Tibial nerve (tissue), 4 donors: ENCODE data around the gene SEC22C. TPM values are rescaled to one million over a fixed set of nuclear protein-coding genes. Genes with fewer than 3 reads are reported as not detected.
A peak's percentile ranks its signal among the peaks of the same experiment; 100 is the strongest.
"Not testable (repeated sequence)": the region's sequence is repeated elsewhere in the genome, so short reads cannot be mapped to it uniquely, and the experiment has no call there.

Experiments used
- DNase-seq, 2 donors: peaks; one replicate each; pipeline ENCODE4 v3.0.0-alpha.2; 2019; ENCODE audit warnings: low spot score in 2 of 2
- H3K27ac ChIP-seq, 4 donors: fragments of 200-600 bp; sonication (generic) in 3 of 4; one replicate each; pipeline ENCODE4 v1.5.1; 2017 to 2019; ENCODE audit warnings: mild to moderate bottlenecking in 1 of 4
- H3K27me3 ChIP-seq, 2 donors: fragments of 200-600 bp; sonication (generic) in 1 of 2; one replicate each; pipeline versions ENCODE4 v1.5.1 to v1.6.0; 2017 to 2019
- H3K36me3 ChIP-seq, 3 donors: fragments of 200-600 bp; sonication (generic); one replicate each; pipeline ENCODE4 v1.5.1; 2018 to 2019
- H3K4me1 ChIP-seq, 4 donors: fragments of 200-600 bp; sonication (generic) in 3 of 4; one replicate each; pipeline ENCODE4 v1.5.1; 2017 to 2019
- H3K4me3 ChIP-seq, 4 donors: fragments of 200-600 bp; sonication (generic) in 3 of 4; one replicate each; pipeline ENCODE4 v1.5.1; 2017 to 2019; ENCODE audit warnings: mild to moderate bottlenecking in 1 of 4, moderate library complexity in 1 of 4
- H3K9me3 ChIP-seq, 4 donors: fragments of 200-600 bp; sonication (generic) in 3 of 4; one replicate each; pipeline ENCODE4 v1.5.1; 2017 to 2019
- EP300 ChIP-seq, 2 donors: sonication (generic); formaldehyde crosslinking; IDR thresholded peaks; one replicate each; pipeline ENCODE4 v1.6.1; 2017; ENCODE audit warnings: antibody characterized with exemption in 2 of 2, mild to moderate bottlenecking in 1 of 2
- POLR2A ChIP-seq, 2 donors: fragments of 450-650 bp; IDR thresholded peaks; one replicate each; pipeline ENCODE4 v1.6.1; 2017; ENCODE audit warnings: antibody characterized with exemption in 2 of 2, mild to moderate bottlenecking in 2 of 2, moderate library complexity in 2 of 2
- WGBS, 2 donors: methylation state at CpG; one replicate each; pipeline ENCODE4 v1.1.5; 2018; 5-methylcytosine and 5-hydroxymethylcytosine counted together
- total RNA-seq, 4 donors: library from RNA; depleted of rRNA; stranded (reverse); fragments of >200 nt; gene quantifications; one replicate each; pipeline ENCODE4 v1.1.0, GENCODE V29; 2016
- TF ChIP-seq, protein P1 (sequence below), 5 experiments: fragments of 200-600 bp in 3 of 5; fragments of 450-650 bp in 2 of 5; sonication (generic) in 3 of 5; IDR thresholded peaks; one replicate each; pipeline ENCODE4 v1.5.1; 2016 to 2019; ENCODE audit warnings: antibody characterized with exemption in 5 of 5, mild to moderate bottlenecking in 3 of 5, moderate library complexity in 2 of 5

Gene SEC22C
- total RNA-seq, 4 donors from 2014 or later: 74.1 to 95.3 (median 86.1) TPM

GRCh38 chr3:42569593-42570142, 12.1 kb downstream of the SEC22C start:
- Histone ChIP-seq H3K9me3 (peaks cover 0 to under 1% (median 0%) of the 10 kb centered on the region in 4 donors), H3K4me1 (peaks cover 0 to 5% (median 0%) of the 10 kb centered on the region in 4 donors), H3K36me3 (peaks cover 0 to 66% (median 0%) of the 10 kb centered on the region in 3 donors), H3K27me3 (no peaks in the 10 kb centered on the region), H3K27ac (no peak overlapping the region), H3K4me3 (no peak overlapping the region)
- TF ChIP-seq EP300 (IDR thresholded peaks at IDR 0.05) (no peak), POLR2A (IDR thresholded peaks at IDR 0.05) (no peak)
- TF ChIP-seq, protein P1, sequence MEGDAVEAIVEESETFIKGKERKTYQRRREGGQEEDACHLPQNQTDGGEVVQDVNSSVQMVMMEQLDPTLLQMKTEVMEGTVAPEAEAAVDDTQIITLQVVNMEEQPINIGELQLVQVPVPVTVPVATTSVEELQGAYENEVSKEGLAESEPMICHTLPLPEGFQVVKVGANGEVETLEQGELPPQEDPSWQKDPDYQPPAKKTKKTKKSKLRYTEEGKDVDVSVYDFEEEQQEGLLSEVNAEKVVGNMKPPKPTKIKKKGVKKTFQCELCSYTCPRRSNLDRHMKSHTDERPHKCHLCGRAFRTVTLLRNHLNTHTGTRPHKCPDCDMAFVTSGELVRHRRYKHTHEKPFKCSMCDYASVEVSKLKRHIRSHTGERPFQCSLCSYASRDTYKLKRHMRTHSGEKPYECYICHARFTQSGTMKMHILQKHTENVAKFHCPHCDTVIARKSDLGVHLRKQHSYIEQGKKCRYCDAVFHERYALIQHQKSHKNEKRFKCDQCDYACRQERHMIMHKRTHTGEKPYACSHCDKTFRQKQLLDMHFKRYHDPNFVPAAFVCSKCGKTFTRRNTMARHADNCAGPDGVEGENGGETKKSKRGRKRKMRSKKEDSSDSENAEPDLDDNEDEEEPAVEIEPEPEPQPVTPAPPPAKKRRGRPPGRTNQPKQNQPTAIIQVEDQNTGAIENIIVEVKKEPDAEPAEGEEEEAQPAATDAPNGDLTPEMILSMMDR (IDR thresholded peaks at IDR 0.05): no peak
- 78 to 84% methylated on average over 2 of the region's 2 CpGs for WGBS, 2 donors
- DNase-seq: no peak

DNA sequence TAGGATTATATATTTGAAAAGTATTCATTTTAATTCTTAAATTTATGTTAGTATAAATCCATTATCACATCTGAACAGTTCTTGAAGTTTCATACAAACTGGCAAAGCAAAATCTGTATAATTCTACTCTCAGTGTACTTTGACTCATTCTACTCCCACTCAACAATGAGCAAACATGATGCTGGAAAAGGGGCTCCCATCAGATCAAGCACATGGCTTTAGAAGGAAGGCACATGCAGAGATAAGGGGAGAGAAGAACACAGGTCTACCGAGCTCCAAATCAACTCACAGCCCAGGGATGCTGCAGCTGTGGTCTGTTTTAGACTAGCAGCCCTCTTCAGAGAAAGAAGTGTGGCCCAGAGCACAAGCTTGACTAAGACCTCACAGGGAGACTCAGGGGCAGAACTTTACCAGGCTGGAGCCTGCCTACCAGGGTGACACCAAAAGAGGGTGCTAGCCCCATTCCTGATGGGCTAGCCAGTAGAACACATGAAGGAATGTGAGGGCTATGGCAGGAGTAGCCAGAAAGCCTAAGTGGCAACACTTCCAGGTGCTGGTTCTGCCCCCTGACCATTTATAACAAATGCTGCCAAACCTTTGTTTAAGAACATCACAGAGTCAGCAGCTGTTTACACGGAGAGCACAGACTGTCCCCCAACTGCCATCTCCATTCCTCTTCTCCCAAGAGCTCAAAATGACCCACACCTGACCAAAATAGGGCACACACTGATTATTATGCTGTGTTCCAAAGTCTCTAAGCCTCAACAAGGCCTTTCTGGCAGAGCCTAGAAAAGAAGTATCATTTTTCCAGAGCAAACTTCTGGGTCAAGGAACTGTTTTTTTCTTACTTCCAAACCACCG, 19.5 kb downstream of the SEC22C start:
- TF ChIP-seq, protein P1 (IDR thresholded peaks at IDR 0.05): no peak
- TF ChIP-seq POLR2A (IDR thresholded peaks at IDR 0.05) (no peak), EP300 (IDR thresholded peaks at IDR 0.05) (no peak)
- 67 to 74% methylated on average over 3 of the region's 3 CpGs for WGBS, 2 donors
- peaks cover 0 to 2% (median 0%) of the 10 kb centered on the region in 4 donors for H3K4me1 ChIP-seq
- H3K36me3 ChIP-seq: peaks cover 0 to 84% (median 9%) of the 10 kb centered on the region in 3 donors
- no peak overlapping the region for H3K27ac ChIP-seq
- DNase-seq: no peak
- no peaks in the 10 kb centered on the region for H3K9me3 ChIP-seq
- no peak overlapping the region for H3K4me3 ChIP-seq
- H3K27me3 ChIP-seq: no peaks in the 10 kb centered on the region

DNA sequence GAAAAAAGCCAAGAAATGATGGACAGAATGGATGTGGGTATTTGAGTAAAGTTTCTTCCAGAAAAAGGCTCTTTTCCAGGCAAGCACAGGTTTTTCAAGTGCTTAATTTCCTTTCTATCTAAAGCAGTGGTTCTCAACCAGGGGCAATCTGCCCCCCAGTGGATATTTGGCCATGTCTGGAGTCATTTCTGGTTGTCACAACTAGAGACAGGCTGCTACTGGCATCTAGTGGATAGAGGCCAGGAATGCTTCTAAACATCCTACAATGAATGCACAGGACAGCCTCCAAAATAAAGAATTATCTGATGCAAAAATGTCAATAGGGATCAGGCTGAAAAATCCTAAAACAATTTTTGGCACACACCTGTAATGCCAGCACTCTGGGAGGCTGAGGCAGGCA, 23.9 kb downstream of the SEC22C start:
- Histone ChIP-seq H3K27me3 (no peaks in the 10 kb centered on the region), H3K4me1 (peaks cover 0 to 2% (median 0%) of the 10 kb centered on the region in 4 donors), H3K27ac (no peak overlapping the region), H3K4me3 (no peak overlapping the region), H3K9me3 (no peaks in the 10 kb centered on the region), H3K36me3 (peaks cover 0 to 93% (median 6%) of the 10 kb centered on the region in 3 donors)
- no peak for DNase-seq
- TF ChIP-seq, protein P1 (IDR thresholded peaks at IDR 0.05): peak in 1 of 5 experiments; percentile 5
- TF ChIP-seq EP300 (IDR thresholded peaks at IDR 0.05): no peak

DNA sequence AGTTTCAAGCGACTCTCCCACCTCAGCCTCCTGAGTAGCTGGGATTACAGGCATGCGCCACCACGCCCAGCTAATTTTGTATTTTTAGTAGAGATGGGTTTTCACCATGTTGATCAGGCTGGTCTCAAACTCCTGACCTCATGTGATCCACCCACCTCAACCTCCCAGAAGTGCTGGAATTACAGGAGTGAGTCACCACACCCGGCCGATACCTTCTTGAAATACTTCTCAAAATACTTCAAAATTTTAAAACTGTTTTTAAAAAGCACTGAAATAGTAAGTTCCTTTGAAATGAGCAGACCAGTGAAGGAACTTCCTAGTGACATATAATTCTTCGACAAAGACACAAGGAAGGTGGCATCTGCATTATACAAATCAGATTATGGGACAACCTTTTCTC, 24.9 kb downstream of the SEC22C start:
- H3K4me3 ChIP-seq, H3K27ac ChIP-seq, H3K4me1 ChIP-seq, H3K27me3 ChIP-seq, DNase-seq, H3K9me3 ChIP-seq: not testable (repeated sequence)
- H3K36me3 ChIP-seq: peaks cover 0 to 92% (median 7%) of the 10 kb centered on the region in 3 donors
- WGBS, 2 donors: 94 to 97% methylated on average over 6 of the region's 6 CpGs

DNA sequence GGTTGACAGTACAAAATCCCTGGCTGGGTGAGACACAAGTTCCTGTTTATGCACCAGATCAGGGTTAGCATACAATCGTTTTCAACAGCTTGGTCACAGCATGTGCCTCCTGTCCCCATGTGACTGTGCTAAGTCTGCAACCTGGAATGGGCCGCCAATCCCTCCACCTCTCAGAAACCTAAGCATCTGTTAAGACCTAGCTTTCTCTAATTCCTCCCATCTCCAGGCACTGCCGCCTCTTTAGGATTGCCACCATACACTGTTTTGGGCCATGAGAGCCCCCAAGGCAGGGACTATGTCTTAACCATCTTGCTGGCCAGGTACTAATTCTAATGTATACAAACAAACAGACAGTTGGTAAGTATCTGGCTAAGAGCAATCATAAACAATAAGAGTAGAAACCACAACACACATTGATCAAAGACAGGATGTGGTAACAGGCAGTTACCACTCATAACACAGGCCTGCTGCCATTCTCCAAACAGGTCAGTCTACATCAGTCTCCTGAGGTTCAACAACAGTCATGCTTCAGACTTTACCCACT, 25.6 kb downstream of the SEC22C start:
- whole genome bisulfite sequencing, 2 donors: 77 to 81% methylated on average over 3 of the region's 3 CpGs
- H3K9me3 ChIP-seq: no peaks in the 10 kb centered on the region
- no peak overlapping the region for H3K4me3 ChIP-seq
- H3K27me3 ChIP-seq: no peaks in the 10 kb centered on the region
- no peak overlapping the region for H3K27ac ChIP-seq
- H3K4me1 ChIP-seq: no peaks in the 10 kb centered on the region
- peaks cover 0 to 97% (median 7%) of the 10 kb centered on the region in 3 donors for H3K36me3 ChIP-seq
- TF ChIP-seq EP300 (IDR thresholded peaks at IDR 0.05) (no peak), POLR2A (IDR thresholded peaks at IDR 0.05) (no peak)
- TF ChIP-seq, protein P1 (IDR thresholded peaks at IDR 0.05): no peak
- no peak for DNase-seq
